Tibial artery (tissue), 4 donors: ENCODE data around the gene FAM169A.
"Not testable (repeated sequence)": the region's sequence is repeated elsewhere in the genome, so short reads cannot be mapped to it uniquely, and the experiment has no call there.

Experiments used
- DNase-seq, 2 donors: peaks; one replicate each; pipeline ENCODE4 v3.0.0-alpha.2; 2019
- H3K27ac ChIP-seq, 2 donors: fragments of 200-600 bp; sonication (generic) in 1 of 2; 1 replicate in 1 of 2; 2 replicates in 1 of 2; pipeline ENCODE4 v1.5.1; 2018 to 2019; ENCODE audit warnings: mild to moderate bottlenecking in 1 of 2
- H3K27me3 ChIP-seq, 2 donors: fragments of 200-600 bp; sonication (generic) in 1 of 2; one replicate each; pipeline versions ENCODE4 v1.5.1 to v1.6.0; 2016 to 2019
- H3K36me3 ChIP-seq, 3 donors: fragments of 200-600 bp; sonication (generic) in 2 of 3; one replicate each; pipeline ENCODE4 v1.5.1; 2016 to 2019; ENCODE audit warnings: mild to moderate bottlenecking in 2 of 3
- H3K4me1 ChIP-seq, 4 donors: fragments of 200-600 bp; sonication (generic) in 2 of 4; 1 replicate in 3 of 4; 2 replicates in 1 of 4; pipeline ENCODE4 v1.5.1; 2016 to 2019
- H3K4me3 ChIP-seq, 2 donors: fragments of 200-600 bp; sonication (generic) in 1 of 2; 1 replicate in 1 of 2; 2 replicates in 1 of 2; pipeline ENCODE4 v1.5.1; 2018 to 2019; ENCODE audit warnings: mild to moderate bottlenecking in 2 of 2
- H3K9me3 ChIP-seq, 3 donors: fragments of 200-600 bp; sonication (generic) in 1 of 3; one replicate each; pipeline ENCODE4 v1.5.1; 2016 to 2019
- intact Hi-C: fragments of 100-400 bp; cut with DNase I; formaldehyde crosslinking; loops from one replicate; pipeline ENCODE4 v1.15.0; 2023; ENCODE audit warnings: low total_unique reads
- TF ChIP-seq, protein P1 (sequence below), 2 experiments: fragments of 200-600 bp in 1 of 2; fragments of 450-650 bp in 1 of 2; IDR thresholded peaks; one replicate each; pipeline ENCODE4 v1.5.1; 2017 to 2019; ENCODE audit warnings: antibody characterized with exemption in 2 of 2, mild to moderate bottlenecking in 1 of 2, moderate library complexity in 1 of 2

Gene FAM169A

DNA sequence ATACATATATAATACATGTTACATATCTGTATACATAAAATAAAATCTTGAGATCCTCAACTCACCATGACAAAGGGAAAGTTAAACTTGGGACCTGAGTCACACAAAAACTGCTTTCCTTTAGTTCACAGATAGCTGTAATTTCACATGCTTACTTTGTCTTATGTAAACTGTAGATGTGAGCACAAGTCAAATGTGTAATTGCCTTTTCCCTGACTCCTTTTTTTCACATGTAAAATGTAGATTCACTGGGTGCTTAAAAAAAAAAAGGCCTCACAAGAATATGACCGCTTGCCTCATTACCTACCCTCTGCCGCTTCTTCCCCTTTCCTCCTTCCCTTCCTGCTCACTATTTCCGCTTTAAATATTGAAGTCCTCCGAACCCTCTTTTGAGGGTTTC is 21.9 kb upstream of the FAM169A start:
- intact Hi-C loops: no loop called here

DNA sequence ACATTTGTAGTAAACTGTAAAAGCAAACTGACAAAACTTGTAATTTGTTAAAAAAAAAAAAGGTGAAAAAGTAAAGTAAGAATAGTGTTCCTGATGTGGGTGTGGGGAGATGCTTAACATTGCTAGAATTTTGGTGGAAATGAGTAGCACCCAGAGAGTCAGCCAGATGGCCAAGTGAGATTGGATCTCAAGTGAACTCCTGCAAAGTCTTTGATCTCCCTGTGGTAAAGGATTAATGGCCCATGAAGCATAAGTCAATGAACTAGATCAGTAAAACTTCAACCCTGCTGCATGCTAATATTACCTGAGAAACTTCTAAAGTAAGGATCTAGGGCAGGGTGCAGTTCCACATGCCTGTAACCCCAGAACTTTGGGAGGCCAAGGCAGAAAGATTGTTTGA is 19.0 kb upstream of the FAM169A start:
- H3K4me1 ChIP-seq: no peaks in the 10 kb centered on the region
- intact Hi-C loops: no loop called here
- no peak for DNase-seq

More for the DNA sequence above, 21.9 kb upstream of the FAM169A start:
- no peaks in the 10 kb centered on the region for H3K27me3 ChIP-seq
- TF ChIP-seq, protein P1, sequence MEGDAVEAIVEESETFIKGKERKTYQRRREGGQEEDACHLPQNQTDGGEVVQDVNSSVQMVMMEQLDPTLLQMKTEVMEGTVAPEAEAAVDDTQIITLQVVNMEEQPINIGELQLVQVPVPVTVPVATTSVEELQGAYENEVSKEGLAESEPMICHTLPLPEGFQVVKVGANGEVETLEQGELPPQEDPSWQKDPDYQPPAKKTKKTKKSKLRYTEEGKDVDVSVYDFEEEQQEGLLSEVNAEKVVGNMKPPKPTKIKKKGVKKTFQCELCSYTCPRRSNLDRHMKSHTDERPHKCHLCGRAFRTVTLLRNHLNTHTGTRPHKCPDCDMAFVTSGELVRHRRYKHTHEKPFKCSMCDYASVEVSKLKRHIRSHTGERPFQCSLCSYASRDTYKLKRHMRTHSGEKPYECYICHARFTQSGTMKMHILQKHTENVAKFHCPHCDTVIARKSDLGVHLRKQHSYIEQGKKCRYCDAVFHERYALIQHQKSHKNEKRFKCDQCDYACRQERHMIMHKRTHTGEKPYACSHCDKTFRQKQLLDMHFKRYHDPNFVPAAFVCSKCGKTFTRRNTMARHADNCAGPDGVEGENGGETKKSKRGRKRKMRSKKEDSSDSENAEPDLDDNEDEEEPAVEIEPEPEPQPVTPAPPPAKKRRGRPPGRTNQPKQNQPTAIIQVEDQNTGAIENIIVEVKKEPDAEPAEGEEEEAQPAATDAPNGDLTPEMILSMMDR (IDR thresholded peaks at IDR 0.05): no peak
- H3K4me1 ChIP-seq: no peaks in the 10 kb centered on the region
- DNase-seq: no peak
- H3K27ac ChIP-seq: no peak overlapping the region
- no peaks in the 10 kb centered on the region for H3K36me3 ChIP-seq
- H3K9me3 ChIP-seq: no peaks in the 10 kb centered on the region
- no peak overlapping the region for H3K4me3 ChIP-seq

DNA sequence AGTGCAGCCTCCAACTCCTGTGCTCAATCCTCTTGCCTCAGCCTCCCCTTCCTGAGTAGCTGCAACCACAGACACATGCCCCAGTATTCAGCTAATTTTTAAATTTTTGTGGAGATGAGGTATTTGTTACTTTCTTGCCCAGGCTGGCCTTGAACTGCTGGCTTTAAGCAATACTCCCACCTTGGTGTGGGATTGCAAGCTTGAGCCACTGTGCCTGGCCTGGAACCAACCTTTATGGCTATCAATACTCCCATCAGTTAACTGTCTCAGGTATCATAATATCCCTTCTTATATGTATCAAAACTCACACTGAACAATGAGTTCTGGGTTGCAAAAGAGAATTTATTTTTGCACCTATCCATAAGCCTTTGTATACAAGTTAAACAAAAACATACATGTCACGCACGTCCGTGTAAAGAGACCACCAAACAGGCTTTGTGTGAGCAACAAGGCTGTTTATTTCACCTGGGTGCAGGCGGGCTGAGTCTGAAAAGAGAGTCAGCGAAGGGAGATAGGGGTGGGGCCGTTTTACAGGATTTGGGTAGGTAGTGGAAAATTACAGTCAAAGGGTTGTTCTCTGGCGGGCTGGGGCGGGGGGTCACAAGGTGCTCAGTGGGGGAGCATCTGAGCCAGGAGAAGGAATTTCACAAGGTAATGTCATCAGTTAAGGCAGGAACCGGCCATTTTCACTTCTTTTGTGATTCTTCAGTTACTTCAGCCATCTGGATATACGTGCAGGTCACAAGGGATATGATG is 16.4 kb upstream of the FAM169A start:
- H3K4me1 ChIP-seq, H3K27me3 ChIP-seq, DNase-seq, H3K36me3 ChIP-seq, H3K9me3 ChIP-seq, H3K27ac ChIP-seq, intact Hi-C loops, H3K4me3 ChIP-seq: not testable (repeated sequence)

More for the DNA sequence above, 19.0 kb upstream of the FAM169A start:
- TF ChIP-seq, protein P1 (IDR thresholded peaks at IDR 0.05): no peak
- no peak overlapping the region for H3K27ac ChIP-seq
- H3K9me3 ChIP-seq: no peaks in the 10 kb centered on the region
- no peak overlapping the region for H3K4me3 ChIP-seq
- H3K27me3 ChIP-seq: no peaks in the 10 kb centered on the region
- H3K36me3 ChIP-seq: no peaks in the 10 kb centered on the region

DNA sequence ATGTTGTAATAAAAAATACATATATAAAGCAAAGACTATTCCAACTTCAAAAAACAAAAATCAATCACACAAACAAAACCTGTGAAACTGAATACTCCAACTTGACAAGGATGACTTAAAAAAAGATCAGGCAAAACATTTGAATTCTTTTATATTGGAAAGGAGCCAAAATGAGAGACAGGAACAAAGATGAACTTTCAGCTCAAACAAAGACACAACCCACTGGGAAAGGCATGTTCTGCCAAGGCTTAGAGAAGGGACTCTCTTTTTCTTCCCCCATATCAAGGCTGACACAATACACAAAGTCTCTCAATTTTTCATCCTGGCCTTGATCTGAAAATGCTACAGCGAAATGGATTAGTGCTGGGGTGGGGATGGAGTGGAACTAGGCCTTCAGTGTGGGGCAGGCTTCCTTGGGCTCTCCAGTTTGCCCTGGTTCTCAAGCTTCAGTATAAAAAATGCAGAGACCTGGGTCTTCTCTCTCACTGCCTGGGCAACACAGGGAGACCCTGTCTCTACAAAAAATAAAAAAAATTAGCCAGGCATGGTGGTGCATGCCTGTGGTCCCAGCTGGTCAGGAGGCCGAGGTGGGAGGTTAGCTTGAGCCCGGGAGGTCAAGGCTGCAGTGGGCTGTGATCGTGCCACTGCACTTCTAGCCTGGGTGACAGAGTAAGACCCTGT is 11.6 kb upstream of the FAM169A start:
- no peak for DNase-seq

DNA sequence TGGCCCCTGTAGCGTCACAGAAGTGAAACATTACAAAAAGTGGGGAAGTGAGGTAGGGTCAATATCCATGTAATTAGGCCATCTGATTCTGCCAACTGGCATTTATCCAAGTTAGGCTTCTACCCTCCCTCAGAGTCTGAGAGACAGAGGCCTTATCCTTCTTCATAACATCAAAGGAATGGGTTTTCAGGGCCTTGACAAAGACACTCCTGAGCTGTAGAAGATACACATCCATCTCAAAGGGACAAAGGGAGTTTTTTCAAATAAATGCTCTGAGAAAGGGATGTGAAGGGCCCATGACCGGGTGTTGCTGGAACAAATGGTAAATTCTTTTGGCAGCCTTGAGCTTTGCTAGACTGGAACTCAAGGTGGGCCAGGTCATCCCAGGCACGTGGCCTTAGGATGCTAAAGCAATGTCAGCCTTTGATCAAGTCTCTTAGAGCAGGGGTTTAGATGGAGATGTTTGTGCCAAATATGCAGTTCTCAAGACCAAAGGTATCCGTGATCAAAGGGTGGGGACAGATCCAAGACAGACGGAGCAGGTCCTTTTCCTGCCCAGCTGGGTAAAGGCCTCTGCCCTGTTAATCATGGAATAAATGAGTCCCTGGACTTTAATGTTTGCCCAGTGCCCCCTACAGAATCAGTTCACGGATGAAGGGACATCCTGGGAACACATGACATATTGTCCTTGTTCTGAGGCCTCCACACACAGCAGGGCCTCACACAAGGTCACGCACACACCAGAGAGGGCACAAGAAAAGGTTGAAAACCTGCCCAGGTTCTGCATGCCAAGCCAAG is 10.0 kb upstream of the FAM169A start:
- intact Hi-C loops: no loop called here
- no peaks in the 10 kb centered on the region for H3K9me3 ChIP-seq
- TF ChIP-seq, protein P1 (IDR thresholded peaks at IDR 0.05): no peak
- no peaks in the 10 kb centered on the region for H3K27me3 ChIP-seq
- no peak for DNase-seq
- H3K4me1 ChIP-seq: no peaks in the 10 kb centered on the region
- no peak overlapping the region for H3K4me3 ChIP-seq
- no peak overlapping the region for H3K27ac ChIP-seq
- no peaks in the 10 kb centered on the region for H3K36me3 ChIP-seq

More for the DNA sequence above, 11.6 kb upstream of the FAM169A start:
- no peak overlapping the region for H3K27ac ChIP-seq
- intact Hi-C loops: no loop called here
- TF ChIP-seq, protein P1 (IDR thresholded peaks at IDR 0.05): no peak
- no peaks in the 10 kb centered on the region for H3K36me3 ChIP-seq
- no peaks in the 10 kb centered on the region for H3K9me3 ChIP-seq
- H3K4me1 ChIP-seq: no peaks in the 10 kb centered on the region
- no peak overlapping the region for H3K4me3 ChIP-seq
- no peaks in the 10 kb centered on the region for H3K27me3 ChIP-seq
